ENCODE measurements around the gene MRAP2.

- TF ChIP-seq REST (IDR thresholded peaks at IDR 0.05; ENCODE audit: insufficient read depth in 1 of 2, low read depth in 2 of 2, low read length in 2 of 2) (no peak), POLR2AphosphoS5 (IDR thresholded peaks at IDR 0.05; ENCODE audit: low read depth, low read length) (no peak), TAF1 (IDR thresholded peaks at IDR 0.05; ENCODE audit: borderline replicate concordance, insufficient read depth, low read length) (no peak), SIN3A (IDR thresholded peaks at IDR 0.05; ENCODE audit: borderline replicate concordance, insufficient read depth, low read length) (no peak), FOXP2 (optimal IDR thresholded peaks at IDR 0.05; ENCODE audit: borderline replicate concordance, extremely low read depth, extremely low read length, insufficient read depth) (no peak)
Observed at GRCh38 chr6:83998021-83998584, 35.5 kb upstream of the MRAP2 start.

Measured in PFSK-1 (cell line).